GM21576 (cell line): ENCODE measurements around the gene KCNJ5.

Experiments
- ATAC-seq: cut with Tn5 transposase; IDR thresholded peaks from one replicate; pipeline ENCODE4 v1.9.1; 2021; ENCODE audit warnings: mild to moderate bottlenecking, moderate library complexity; ENCODE audit not compliant: unreplicated experiment

Gene KCNJ5

DNA sequence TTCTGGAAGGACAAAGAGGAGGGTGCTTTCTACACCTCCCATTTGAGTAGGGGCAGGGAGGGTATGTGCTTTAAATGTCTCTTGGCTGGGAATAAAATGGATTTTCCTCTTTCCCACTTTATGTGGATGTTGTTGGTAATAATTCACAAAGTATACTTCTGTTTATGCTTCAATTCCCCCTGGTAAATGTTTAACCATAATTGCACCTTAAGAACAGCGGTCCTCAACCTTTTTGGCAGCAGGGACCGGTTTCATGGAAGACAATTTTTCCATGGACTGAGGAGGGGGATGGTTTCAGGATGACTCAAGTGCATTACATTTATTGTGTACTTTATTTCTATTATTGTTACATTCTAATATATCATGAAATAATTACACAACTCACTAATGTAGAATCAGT is 55.5 kb downstream of the KCNJ5 start:
- no peak for ATAC-seq

DNA sequence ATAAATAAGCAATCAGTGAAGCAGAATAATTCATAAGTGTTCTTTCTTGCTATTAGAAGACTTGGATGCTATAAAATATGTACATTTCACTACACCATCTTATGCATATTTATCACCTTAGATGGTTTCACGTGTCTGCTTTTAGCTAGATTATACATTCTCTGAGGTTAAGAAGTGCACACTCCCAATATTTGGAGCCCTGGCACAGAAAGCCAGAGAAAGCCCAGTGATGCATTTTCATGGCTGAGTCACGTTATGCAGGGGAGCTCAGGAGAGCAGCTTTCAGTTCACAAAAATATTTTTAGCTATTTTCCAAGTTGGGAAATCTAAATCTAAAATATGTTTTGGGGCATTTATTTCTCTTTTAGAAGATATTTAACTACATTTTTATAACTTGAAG is 56.6 kb downstream of the KCNJ5 start:
- ATAC-seq, result no peak

DNA sequence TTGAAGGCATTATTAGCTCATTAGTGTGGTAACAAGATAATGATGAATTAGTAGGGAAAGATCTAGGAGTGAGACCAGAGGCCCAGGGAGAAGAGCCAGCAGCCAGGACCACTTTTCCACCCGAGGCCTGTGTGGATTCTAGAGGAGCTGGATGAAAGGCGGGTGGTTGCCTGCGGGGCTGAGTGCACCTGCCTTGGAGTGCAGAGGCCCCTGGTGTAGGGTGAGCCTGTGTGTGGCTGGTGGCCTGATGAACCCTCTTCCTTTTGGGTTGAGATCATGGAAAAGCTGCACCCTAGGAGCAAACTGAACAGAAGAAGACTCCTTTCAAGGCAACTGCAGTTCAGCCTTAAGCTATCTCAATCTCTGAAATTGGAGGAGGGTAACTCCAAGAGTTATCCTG is 57.4 kb downstream of the KCNJ5 start:
- ATAC-seq, result no peak

DNA sequence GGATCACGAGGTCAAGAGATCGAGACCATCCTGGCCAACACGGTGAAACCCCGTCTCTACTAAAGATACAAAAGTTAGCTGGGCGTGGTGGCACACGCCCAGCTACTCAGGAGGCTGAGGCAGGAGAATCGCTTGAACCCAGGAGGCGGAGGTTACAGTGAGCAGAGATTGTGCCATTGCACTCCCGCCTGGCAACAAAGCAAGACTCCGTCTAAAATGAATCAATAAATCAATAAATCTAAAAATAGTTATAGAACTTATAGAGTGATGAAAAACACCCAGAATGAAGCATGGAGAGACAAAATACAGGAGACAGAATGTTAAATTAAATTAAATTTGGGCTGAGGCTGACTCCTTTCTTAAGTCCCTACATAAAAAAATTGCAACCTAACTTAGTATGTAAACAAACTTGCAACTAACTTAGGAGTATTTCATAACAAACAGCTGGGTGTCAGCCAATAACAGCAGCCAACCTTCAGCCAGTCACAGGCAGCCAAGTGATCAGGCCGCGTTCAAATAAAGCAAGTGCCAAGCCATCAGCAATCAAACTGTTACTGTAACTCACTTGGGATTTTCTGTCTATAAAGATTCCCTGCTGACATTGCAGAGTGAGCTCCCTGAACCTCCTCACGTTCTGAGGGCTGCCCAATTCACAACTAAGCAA is 58.8 kb downstream of the KCNJ5 start:
- ATAC-seq, result no peak

DNA sequence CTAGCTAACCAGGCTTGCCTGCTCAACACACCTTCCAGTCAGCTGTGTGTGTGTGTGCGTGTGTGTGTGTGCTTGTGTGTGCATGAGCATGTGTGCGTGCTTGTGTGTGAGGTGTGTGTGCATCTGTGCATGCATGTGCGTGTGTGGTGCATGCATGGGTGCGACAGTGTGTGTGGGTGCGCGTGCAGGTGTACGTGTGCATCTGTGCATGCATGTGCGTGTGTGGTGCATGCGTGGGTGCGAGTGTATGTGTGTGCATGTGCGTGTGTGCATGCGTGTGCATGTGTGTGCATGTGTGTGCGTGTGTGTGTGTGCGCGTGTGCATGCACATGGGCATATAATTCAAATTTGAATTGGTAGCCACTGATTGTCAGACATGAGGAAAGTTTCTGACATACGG is 62.0 kb downstream of the KCNJ5 start:
- ATAC-seq, result no peak

DNA sequence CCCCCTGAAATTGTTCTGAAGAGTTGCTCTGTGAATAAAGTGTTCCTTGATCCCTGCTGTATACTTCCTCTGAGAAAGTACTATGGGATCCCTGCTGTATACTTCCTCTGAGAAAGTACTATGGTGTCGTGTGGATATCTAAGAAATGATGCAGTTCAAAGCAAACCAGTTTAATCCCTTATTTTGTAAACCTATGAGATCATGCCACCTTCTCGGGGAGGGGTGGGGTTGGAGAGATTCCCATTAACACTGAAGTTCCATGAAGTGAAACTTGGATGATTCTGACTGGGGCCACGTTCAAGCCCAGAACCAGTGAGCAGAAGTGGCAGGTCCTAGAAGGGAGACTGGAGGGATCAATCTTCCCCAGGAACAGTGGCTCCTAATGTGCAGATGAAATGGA is 64.5 kb downstream of the KCNJ5 start:
- ATAC-seq, result no peak

DNA sequence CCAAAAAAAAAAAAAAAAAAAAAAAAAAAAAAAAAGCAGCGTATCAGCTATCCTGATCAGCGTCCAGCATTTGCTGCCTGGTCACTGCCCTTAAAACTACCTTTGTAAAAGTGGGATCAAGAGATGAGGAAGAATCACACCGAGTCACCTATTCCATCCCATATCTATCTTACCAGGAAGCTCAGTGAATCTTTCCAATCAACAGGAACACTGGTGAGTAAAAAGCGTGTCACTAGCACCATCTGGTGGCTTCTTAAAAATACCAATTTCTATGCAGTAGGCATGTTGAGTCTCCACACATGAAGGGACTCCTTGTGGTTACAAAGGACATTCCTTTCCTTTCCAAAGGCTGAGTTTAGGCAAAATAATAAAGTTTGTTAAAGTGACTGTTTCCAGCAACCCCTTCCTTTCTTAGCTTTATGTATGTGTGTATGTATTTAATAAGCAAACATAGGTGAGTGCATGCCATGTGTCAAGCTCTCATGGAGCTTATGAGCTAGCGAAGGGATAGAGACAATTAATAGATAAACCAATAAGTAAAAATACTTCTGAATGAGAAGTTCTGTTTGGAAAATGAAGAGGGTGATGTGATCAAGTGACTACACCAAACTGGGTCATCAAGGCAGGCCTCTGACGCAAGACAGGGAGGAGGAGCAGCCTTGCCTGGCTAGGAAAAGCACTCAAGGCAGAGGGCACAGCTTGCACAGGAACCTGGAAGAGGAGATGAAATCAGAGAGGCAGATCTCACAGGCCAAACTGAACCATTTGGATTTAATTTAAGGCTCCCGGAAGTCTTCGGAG is 65.4 kb downstream of the KCNJ5 start:
- no peak for ATAC-seq

DNA sequence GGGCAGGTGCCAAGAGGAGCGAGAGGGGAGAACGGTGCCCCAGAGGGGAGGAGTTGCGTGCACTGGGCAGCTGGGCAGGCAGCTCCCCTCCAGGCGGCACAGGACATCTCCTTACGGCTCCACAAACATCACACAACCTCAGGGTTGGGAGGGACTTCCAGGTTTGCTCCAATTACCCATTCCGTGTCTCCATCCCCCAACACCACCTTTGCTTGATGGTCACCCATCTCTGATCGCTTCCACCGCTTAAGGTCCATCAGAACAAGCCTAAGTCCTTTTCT is 66.0 kb downstream of the KCNJ5 start:
- no peak for ATAC-seq

DNA sequence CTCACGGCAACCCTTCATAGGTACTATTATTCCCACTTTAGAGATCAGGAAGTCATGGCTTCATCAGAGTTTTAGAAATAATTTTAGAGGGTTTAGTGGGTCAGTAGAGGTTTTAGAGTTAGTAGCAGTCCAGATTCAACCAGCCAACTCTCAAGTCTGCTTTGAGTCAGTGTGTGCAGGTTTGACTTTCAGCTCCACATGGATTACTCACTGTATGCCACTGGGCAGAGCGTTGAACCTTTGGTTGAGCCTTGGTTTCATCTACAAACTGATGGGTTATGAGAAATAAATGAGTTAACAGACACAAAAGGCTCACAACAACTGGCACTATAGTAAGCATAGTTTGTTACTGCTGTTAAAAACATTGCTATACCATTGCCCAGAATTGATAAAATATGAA is 70.5 kb downstream of the KCNJ5 start:
- ATAC-seq, result no peak

DNA sequence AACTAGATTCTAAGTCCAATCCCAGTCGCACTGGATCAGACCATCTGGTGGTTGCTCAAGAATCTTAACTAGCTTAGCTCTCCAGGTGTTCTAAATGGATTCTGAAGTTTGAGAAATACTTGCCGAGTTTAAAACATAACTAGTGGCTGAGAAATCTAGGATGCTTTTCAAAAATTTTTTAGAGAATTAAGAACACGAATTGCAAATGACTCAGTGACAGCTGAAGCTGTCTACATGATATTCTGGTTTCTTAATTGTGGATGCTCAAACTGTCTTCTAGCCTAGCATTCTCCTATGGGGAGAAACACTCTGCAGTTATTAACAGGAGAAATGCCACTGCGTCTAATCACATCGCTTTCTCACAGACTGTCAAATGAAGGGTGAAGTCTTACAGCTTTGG is 71.7 kb downstream of the KCNJ5 start:
- ATAC-seq, result no peak

DNA sequence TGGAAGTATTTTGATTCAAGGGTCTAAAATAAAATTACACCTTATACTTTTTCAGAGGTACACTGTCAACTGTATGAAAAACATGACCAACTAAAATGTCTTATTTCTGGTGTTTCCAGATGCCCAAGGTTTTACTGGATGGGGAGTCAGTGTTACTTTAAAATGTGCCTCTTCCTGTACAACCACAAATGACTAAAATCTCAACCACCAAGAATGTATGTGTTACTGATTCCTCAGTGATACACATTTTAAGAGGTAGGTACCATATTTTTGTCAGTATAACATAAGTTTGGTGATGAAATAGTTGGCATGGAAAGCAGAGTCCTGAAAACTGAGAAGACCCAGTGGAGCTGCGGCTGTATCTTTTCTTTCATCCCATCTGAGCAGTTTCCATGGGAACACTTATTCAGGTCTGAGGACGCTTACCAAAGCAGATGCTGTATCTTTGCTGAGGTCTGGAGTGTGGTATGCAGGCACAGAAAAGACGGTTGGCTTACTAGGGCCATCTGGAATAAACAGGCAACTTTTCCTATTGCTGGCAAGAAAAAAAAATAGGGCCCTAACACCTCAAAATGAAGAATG is 72.7 kb downstream of the KCNJ5 start:
- no peak for ATAC-seq

DNA sequence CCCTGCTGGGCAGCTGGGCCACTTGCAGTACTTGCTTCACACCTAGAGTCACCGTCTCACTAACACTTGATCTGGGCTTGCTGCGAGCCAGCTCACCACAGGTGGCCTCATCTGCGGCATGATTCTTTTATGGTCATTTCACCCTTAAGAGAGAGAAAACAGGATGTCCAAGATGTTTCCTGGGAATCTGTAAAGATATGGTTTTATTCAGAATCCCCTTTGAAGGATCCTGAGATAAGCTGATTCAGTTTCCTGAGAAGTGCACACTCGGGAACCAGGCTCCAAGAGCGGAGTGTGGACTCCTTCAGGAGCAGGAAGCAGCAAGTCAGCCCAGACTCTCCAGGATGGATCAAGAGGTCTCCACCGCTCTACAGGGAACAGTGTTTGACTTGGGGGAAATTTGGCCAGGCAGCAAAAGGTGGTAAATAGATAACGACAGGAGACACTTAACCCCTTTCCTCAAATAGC is 73.3 kb downstream of the KCNJ5 start:
- no peak for ATAC-seq

DNA sequence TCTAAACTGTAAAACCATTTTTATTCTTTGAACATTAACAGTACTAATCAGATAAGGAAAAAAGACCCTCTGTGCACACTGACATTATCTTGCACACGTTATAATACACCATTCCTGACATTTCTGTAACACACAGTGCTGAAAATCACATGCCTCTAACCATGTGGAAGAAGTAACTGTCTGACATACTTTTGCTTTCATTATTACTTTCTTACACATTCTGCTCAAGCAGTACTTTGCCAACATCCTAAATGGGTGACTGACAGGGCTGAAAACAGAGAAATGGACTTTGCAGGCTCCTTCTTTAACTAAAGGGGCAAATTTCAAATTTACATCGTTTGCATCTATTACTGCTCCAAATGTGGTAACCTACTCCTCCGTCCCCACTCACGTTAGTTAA is 74.3 kb downstream of the KCNJ5 start:
- ATAC-seq, result peak; percentile 99

DNA sequence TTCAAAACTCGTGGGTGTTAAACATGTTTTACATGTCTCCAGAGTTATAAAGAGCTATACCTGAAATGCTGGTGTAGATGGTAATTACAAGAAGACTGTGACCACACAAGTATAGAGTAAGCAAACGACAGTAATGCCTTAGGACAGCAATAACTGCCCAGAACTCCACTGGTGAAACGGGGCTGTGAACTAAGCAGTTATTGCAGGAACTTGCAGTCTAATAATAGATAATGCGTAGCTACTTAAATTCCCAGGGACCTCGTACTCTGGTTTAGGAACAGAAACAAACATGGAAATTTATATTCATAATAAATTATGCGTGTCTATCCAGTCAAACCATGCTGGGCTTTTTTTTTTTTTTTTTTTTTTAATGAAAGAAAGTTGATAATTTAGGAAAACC is 76.4 kb downstream of the KCNJ5 start:
- no peak for ATAC-seq

DNA sequence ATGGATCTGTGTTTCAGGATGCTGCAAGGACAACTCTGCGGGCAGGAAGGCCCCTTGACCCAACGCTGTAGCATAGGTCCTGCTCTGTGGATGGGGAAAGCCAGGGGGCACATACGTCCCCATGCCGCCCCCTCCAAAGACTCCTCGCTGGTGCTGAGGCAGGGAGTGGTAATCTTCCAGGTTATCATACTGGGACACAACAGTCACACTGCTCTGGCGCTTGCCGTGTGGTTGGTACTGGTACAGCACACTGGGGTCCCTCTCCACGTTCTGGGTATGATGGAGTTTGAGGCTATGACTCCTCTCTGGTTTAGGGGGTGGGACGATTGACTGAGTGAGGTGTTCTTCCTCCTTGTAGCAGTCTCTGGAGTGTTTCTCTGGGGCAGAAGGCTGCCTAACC is 77.8 kb downstream of the KCNJ5 start:
- no peak for ATAC-seq
